Pancreas (tissue), 10 donors: ENCODE results near the gene EEF2K. TPM values are rescaled to one million over a fixed set of nuclear protein-coding genes. Genes with fewer than 3 reads are reported as not detected.

ENCODE experiments used
- ATAC-seq, 4 donors: fragments of 200-7000 bp; cut with Tn5 transposase; one replicate each; pipeline versions ENCODE4 v1.8.0 to v1.9.1; 2020; ENCODE audit warnings: mild to moderate bottlenecking in 4 of 4, moderate library complexity in 4 of 4
- DNase-seq, 6 donors: peaks; one replicate each; pipeline ENCODE4 v3.0.0-alpha.2; 2020
- FAIRE-seq: peaks from 2 replicates; lab custom pipeline; 2012; peaks lifted over from hg19 to GRCh38; lab: Jason Lieb, UNC
- H3K27ac ChIP-seq, 4 donors: fragments of 200-600 bp; sonication (generic); 1 replicate in 3 of 4; 2 replicates in 1 of 4; pipeline versions ENCODE4 v1.5.0 to v1.8.0; 2020
- H3K27me3 ChIP-seq, 4 donors: fragments of 200-600 bp; one replicate each; pipeline ENCODE4 v1.8.0; 2021
- H3K36me3 ChIP-seq, 3 donors: fragments of 200-600 bp; sonication (generic) in 1 of 3; one replicate each; pipeline versions ENCODE4 v1.5.0 to v1.8.0; 2020 to 2021
- H3K4me1 ChIP-seq, 3 donors: fragments of 200-600 bp; one replicate each; pipeline ENCODE4 v1.8.0; 2021
- H3K4me3 ChIP-seq, 4 donors: fragments of 200-600 bp; sonication (generic) in 2 of 4; one replicate each; pipeline versions ENCODE4 v1.5.0 to v1.8.0; 2020 to 2021
- H3K9me3 ChIP-seq, 4 donors: fragments of 200-600 bp; one replicate each; pipeline ENCODE4 v1.8.0; 2021
- CTCF ChIP-seq, 4 donors: fragments of 200-600 bp; sonication (generic) in 3 of 4; IDR thresholded peaks; one replicate each; pipeline versions ENCODE4 v1.5.0 to v1.8.0; 2021; ENCODE audit warnings: antibody characterized with exemption in 4 of 4
- whole genome bisulfite sequencing, 2 donors: extraction: QIAGEN DNeasy Blood & Tissue Kit; methylation state at CpG; one replicate each; pipeline ENCODE4 v1.1.7; 2013; 5-methylcytosine and 5-hydroxymethylcytosine counted together
- intact Hi-C, 3 donors: fragments of 100-400 bp; cut with DNase I; formaldehyde crosslinking; loops; one replicate each; pipeline versions ENCODE4 v1.11.1 to v1.14.2; 2022
- polyA plus RNA-seq, 2 donors: library from polyadenylated mRNA; stranded (reverse); fragments of 200-250 nt; gene quantifications; one replicate each; pipeline ENCODE4 v1.2.3, GENCODE V29; 2013
- total RNA-seq, 6 donors: library from RNA; stranded (reverse); fragmentation: NEBNext Ultra II Directional in 4 of 6; extraction: Animal tissue kit (Norgen Biotek cat#: 25700) in 4 of 6; gene quantifications; one replicate each; pipeline versions ENCODE4 v1.2.1 to v1.2.4, GENCODE V29; 2021 to 2023
- donor health status: healthy with polysubstance abuse.
- donor health status: DM: no; HTN: no; CAD: no; lungs with moderate emphysema.
- donor health status: DM: no; HTN: no; CAD: no.
- donor health status: control.
- donor health status: control.
- donor health status: Bipolar disorder and iron deficiency.
- donor health status: DM: yes; HTN: yes; CAD: no.
- donor health status: DM: no; HTN: no; CAD: no.
- donor health status: DM: no; HTN: no; CAD: no.
- donor health status: DM: yes; HTN: yes; CAD: no.

Gene EEF2K
- total and polyA plus RNA-seq, 8 donors: 6.1 to 21.1 (median 16.5) TPM

- H3K27ac ChIP-seq: no peak overlapping the region
- 71 to 75% methylated on average over 9 of the region's 9 CpGs for WGBS, 2 donors
- no peaks in the 10 kb centered on the region for H3K36me3 ChIP-seq
- DNase-seq (no peak), ATAC-seq (no peak), FAIRE-seq (no peak)
- H3K4me3 ChIP-seq: no peak overlapping the region
- no peak for TF ChIP-seq CTCF (IDR thresholded peaks at IDR 0.05)
- no peaks in the 10 kb centered on the region for H3K27me3 ChIP-seq
- H3K9me3 ChIP-seq: no peaks in the 10 kb centered on the region
- intact Hi-C loops: no loop called here
- peaks cover 0 to 10% (median 0%) of the 10 kb centered on the region in 3 donors for H3K4me1 ChIP-seq
Measured at GRCh38 chr16:22235839-22236745, 30.0 kb downstream of the EEF2K start.

- 90 to 91% methylated on average over 14 of the region's 14 CpGs for WGBS, 2 donors
- Histone ChIP-seq H3K4me1 (peaks cover 0 to 3% (median 0%) of the 10 kb centered on the region in 3 donors), H3K27ac (no peak overlapping the region), H3K36me3 (no peaks in the 10 kb centered on the region), H3K4me3 (no peak overlapping the region), H3K9me3 (no peaks in the 10 kb centered on the region), H3K27me3 (no peaks in the 10 kb centered on the region)
- DNase-seq: no peak
- no peak for TF ChIP-seq CTCF (IDR thresholded peaks at IDR 0.05)
- intact Hi-C loops: no loop called here
- FAIRE-seq: no peak
- ATAC-seq: no peak
Measured at GRCh38 chr16:22239131-22239805, 33.2 kb downstream of the EEF2K start.

GRCh38 chr16:22240023-22240710, 34.1 kb downstream of the EEF2K start:
- peak in 3 of 4 donors; percentile 13 to 39 (median 34) for ATAC-seq
- H3K4me1 ChIP-seq: peaks cover 0 to 3% (median 0%) of the 10 kb centered on the region in 3 donors
- no peak for FAIRE-seq
- no peak for DNase-seq
- H3K27me3 ChIP-seq: no peaks in the 10 kb centered on the region
- no peaks in the 10 kb centered on the region for H3K9me3 ChIP-seq
- H3K4me3 ChIP-seq: no peak overlapping the region
- intact Hi-C loops: no loop called here
- TF ChIP-seq CTCF (IDR thresholded peaks at IDR 0.05): no peak
- H3K36me3 ChIP-seq: peaks cover 0 to 6% (median 0%) of the 10 kb centered on the region in 3 donors
- 71 to 86% methylated on average over 3 of the region's 3 CpGs for whole genome bisulfite sequencing, 2 donors
- H3K27ac ChIP-seq: no peak overlapping the region

- Histone ChIP-seq H3K27me3 (no peaks in the 10 kb centered on the region), H3K4me1 (no peaks in the 10 kb centered on the region), H3K4me3 (no peak overlapping the region), H3K36me3 (peaks cover 0 to 45% (median 12%) of the 10 kb centered on the region in 3 donors), H3K27ac (no peak overlapping the region), H3K9me3 (no peaks in the 10 kb centered on the region)
- WGBS, 2 donors: 94 to 98% methylated on average over 6 of the region's 6 CpGs
- FAIRE-seq: no peak
- TF ChIP-seq CTCF (IDR thresholded peaks at IDR 0.05): no peak
- no peak for ATAC-seq
- intact Hi-C loops: no loop called here
- DNase-seq: no peak
Measured at GRCh38 chr16:22250522-22250921, 44.4 kb downstream of the EEF2K start.
